Ishikawa (cell line): ENCODE measurements around the gene GRIP2.

Experiments
- CEBPB ChIP-seq: IDR thresholded peaks from 2 replicates; pipeline ENCODE4 v1.6.1; 2012
- CREB1 ChIP-seq: IDR thresholded peaks from 2 replicates; pipeline ENCODE4 v1.6.1; 2012; ENCODE audit warnings: low read depth
- EGR1 ChIP-seq: IDR thresholded peaks from 2 replicates; pipeline ENCODE4 v1.6.1; 2012
- EP300 ChIP-seq: IDR thresholded peaks from 2 replicates; pipeline ENCODE4 v1.6.1; 2012; ENCODE audit warnings: borderline replicate concordance
- FOXM1 ChIP-seq: IDR thresholded peaks from 2 replicates; pipeline ENCODE4 v1.6.1; 2012; ENCODE audit warnings: low read depth, borderline replicate concordance
- NFIC ChIP-seq: IDR thresholded peaks from 2 replicates; pipeline ENCODE4 v1.6.1; 2012
- RAD21 ChIP-seq: IDR thresholded peaks from 2 replicates; pipeline ENCODE4 v1.6.1; 2012; ENCODE audit warnings: low read depth
- TAF1 ChIP-seq: IDR thresholded peaks from 2 replicates; pipeline ENCODE4 v1.6.1; 2012; ENCODE audit warnings: low read depth, mild to moderate bottlenecking
- TCF12 ChIP-seq: IDR thresholded peaks from 2 replicates; pipeline ENCODE4 v1.6.1; 2012; ENCODE audit warnings: low read depth
- TEAD4 ChIP-seq: IDR thresholded peaks from 2 replicates; pipeline ENCODE4 v1.6.1; 2012
- YY1 ChIP-seq: IDR thresholded peaks from 2 replicates; pipeline ENCODE4 v1.6.1; 2012; ENCODE audit warnings: low read depth
- ZBTB7A ChIP-seq: IDR thresholded peaks from 2 replicates; pipeline ENCODE4 v1.6.1; 2012; ENCODE audit warnings: low read depth
- TF ChIP-seq, protein P1 (sequence below): IDR thresholded peaks from 2 replicates; pipeline ENCODE4 v1.6.1; 2012; ENCODE audit warnings: low read depth, mild to moderate bottlenecking
- TF ChIP-seq, protein P2 (sequence below): IDR thresholded peaks from 2 replicates; pipeline ENCODE4 v1.6.1; 2012
- TF ChIP-seq, protein P3 (sequence below): IDR thresholded peaks from 2 replicates; pipeline ENCODE4 v1.6.1; 2012

GRIP2 gene

DNA sequence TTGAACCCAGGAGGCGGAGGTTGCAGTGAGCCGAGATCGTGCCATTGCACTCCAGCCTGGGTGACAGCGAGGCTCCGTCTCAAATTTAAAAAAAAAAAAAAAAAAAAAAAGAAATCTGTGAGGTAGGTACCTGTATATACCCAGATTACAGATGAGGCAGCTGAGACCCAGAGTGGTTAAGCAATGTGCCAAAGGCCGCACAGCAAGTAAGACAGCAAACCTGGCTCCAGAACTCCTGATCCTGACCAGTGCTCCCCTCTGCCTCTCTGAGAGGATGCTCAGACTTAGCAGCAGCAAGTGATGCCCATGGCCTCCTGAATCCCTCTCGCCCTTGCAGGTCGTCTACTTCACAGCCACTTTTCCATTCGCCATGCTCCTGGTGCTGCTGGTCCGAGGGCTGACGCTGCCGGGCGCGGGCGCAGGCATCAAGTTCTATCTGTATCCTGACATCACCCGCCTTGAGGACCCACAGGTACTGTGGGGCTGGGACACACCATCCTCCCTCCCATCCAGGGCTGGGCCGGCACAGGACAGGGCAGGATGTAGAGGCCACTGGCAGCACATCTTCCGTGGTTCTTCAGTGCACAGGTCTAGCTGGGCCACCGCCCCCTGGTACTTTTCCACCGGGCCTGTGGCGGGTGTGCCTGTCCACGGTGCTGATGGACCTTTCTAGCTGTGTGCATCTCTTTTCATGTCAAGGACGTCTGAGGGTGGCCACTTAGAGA is 73.8 kb downstream of the GRIP2 start:
- TF ChIP-seq TCF12 (no peak), TAF1 (no peak), CEBPB (no peak), EP300 (no peak)
- TF ChIP-seq, protein P1, sequence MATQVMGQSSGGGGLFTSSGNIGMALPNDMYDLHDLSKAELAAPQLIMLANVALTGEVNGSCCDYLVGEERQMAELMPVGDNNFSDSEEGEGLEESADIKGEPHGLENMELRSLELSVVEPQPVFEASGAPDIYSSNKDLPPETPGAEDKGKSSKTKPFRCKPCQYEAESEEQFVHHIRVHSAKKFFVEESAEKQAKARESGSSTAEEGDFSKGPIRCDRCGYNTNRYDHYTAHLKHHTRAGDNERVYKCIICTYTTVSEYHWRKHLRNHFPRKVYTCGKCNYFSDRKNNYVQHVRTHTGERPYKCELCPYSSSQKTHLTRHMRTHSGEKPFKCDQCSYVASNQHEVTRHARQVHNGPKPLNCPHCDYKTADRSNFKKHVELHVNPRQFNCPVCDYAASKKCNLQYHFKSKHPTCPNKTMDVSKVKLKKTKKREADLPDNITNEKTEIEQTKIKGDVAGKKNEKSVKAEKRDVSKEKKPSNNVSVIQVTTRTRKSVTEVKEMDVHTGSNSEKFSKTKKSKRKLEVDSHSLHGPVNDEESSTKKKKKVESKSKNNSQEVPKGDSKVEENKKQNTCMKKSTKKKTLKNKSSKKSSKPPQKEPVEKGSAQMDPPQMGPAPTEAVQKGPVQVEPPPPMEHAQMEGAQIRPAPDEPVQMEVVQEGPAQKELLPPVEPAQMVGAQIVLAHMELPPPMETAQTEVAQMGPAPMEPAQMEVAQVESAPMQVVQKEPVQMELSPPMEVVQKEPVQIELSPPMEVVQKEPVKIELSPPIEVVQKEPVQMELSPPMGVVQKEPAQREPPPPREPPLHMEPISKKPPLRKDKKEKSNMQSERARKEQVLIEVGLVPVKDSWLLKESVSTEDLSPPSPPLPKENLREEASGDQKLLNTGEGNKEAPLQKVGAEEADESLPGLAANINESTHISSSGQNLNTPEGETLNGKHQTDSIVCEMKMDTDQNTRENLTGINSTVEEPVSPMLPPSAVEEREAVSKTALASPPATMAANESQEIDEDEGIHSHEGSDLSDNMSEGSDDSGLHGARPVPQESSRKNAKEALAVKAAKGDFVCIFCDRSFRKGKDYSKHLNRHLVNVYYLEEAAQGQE: 0 out of 2 replicates have a peak, but pooled peaks have one; percentile 21

DNA sequence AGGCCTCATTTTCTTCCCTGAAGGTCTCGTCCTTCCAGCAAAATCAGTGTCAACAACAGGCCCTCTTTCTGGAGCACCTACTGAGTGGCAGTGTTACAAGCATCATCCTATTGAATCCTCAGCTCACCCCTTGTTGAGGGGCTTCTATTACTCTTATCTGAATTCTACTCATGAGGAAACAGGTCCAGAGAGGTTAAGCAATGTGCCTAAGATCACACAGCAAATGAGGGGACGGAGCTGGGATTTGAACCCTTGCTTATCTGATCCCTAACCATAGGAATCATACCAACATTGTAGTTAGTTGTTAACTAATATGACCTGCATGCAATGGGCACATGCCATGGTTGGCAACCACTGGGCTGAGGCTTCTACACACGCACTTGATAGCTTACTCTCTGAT is 74.7 kb downstream of the GRIP2 start:
- TF ChIP-seq CREB1: no peak
- no peak for TF ChIP-seq CEBPB
- no peak for TF ChIP-seq FOXM1
- TF ChIP-seq RAD21: no peak
- TF ChIP-seq, protein P1: no peak
- TF ChIP-seq, protein P2, sequence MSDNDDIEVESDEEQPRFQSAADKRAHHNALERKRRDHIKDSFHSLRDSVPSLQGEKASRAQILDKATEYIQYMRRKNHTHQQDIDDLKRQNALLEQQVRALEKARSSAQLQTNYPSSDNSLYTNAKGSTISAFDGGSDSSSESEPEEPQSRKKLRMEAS: no peak
- no peak for TF ChIP-seq TEAD4
- TF ChIP-seq TAF1: no peak
- no peak for TF ChIP-seq EP300
- TF ChIP-seq TCF12: no peak
- TF ChIP-seq NFIC: no peak
- no peak for TF ChIP-seq ZBTB7A
- no peak for TF ChIP-seq YY1
- TF ChIP-seq EGR1: no peak
- TF ChIP-seq, protein P3, sequence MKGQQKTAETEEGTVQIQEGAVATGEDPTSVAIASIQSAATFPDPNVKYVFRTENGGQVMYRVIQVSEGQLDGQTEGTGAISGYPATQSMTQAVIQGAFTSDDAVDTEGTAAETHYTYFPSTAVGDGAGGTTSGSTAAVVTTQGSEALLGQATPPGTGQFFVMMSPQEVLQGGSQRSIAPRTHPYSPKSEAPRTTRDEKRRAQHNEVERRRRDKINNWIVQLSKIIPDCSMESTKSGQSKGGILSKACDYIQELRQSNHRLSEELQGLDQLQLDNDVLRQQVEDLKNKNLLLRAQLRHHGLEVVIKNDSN: no peak

DNA sequence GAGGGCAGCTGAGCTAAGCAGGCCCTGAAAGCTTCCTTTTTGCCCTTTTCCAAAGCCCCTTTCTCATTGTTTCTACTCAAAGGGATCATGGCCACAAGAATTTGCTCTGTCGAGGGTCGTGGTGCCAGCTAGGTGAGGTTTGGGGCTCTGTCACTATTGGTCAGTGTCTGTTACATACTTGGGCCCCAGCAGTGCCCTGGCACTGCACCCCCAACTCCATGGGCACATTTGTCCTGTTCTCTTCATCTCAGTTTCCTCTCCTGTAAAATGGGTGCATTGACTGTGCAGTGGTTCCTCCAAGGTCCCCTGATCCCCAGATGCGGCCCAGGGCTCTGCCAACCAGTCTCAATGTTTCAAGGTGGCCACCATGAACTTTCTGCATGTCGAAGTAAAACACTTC is 75.6 kb downstream of the GRIP2 start:
- no peak for TF ChIP-seq FOXM1
- no peak for TF ChIP-seq CEBPB
- no peak for TF ChIP-seq RAD21
- no peak for TF ChIP-seq TCF12
- TF ChIP-seq YY1: no peak
- no peak for TF ChIP-seq ZBTB7A
- TF ChIP-seq, protein P2: no peak
- TF ChIP-seq, protein P1: no peak
- TF ChIP-seq EP300: no peak
- TF ChIP-seq CREB1: no peak
- no peak for TF ChIP-seq TAF1
- TF ChIP-seq NFIC: no peak
- TF ChIP-seq TEAD4: no peak

DNA sequence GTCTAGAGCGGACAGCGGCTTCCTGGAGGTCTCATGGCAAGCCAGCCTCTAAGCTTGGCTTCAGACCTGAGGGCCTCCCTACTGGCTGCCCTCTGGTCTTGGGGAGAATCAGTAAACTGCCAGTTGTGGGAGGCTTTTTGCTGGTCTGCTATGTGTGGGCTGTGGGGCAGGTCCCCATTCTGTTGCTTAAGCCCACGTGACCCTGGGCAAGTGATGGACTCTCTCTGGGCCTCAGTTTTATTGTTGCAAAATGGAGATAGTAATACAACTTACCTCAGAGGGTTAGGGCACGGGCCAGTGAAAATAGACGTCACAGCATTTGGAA is 76.0 kb downstream of the GRIP2 start:
- TF ChIP-seq CREB1 (no peak), NFIC (no peak), TEAD4 (no peak), ZBTB7A (no peak), RAD21 (no peak), YY1 (no peak), TAF1 (no peak), FOXM1 (no peak)
- TF ChIP-seq, protein P2: no peak
- TF ChIP-seq, protein P3: no peak
